ENCODE data around the gene HLCS. TPM values are rescaled to one million over a fixed set of nuclear protein-coding genes. Genes with fewer than 3 reads are reported as not detected.

Gene HLCS
- total and polyA plus RNA-seq, 2 donors from 2014 or later, result 4.5 to 29.6 TPM

GRCh38 chr21:36883532-36884486 is 82.7 kb downstream of the HLCS start:
- Histone ChIP-seq H3K27me3 (ENCODE audit: control insufficient read depth, insufficient read depth, low read length) (no peaks in the 10 kb centered on the region), H3K4me3 (ENCODE audit: low read length in 3 of 3) (no peak overlapping the region), H3K9ac (ENCODE audit: low read length in 3 of 3) (no peak overlapping the region), H3K4me1 (ENCODE audit: control insufficient read depth in 2 of 3, insufficient read depth in 2 of 3, low read depth in 1 of 3, low read length in 3 of 3) (no peaks in the 10 kb centered on the region), H3K9me3 (ENCODE audit: control insufficient read depth in 2 of 3, insufficient read depth in 1 of 3, low read length in 3 of 3) (peaks cover 0 to 6% (median 0%) of the 10 kb centered on the region in 3 donors), H3K27ac (ENCODE audit: low read depth in 2 of 2, low read length in 2 of 2) (no peak overlapping the region), H3K36me3 (ENCODE audit: control insufficient read depth in 2 of 3, insufficient read depth in 3 of 3, low read length in 3 of 3) (no peaks in the 10 kb centered on the region)
- DNase-seq, result no peak
- intact Hi-C loops (cut with DNase I), result no loop called here
- no peak for TF ChIP-seq CTCF (IDR thresholded peaks at IDR 0.05; ENCODE audit: borderline replicate concordance, extremely low read depth, insufficient read depth)
- FAIRE-seq, result no peak

GRCh38 chr21:36882776-36883175 is 83.7 kb downstream of the HLCS start:
- Histone ChIP-seq H3K27ac (ENCODE audit: low read depth in 2 of 2, low read length in 2 of 2) (no peak overlapping the region), H3K36me3 (ENCODE audit: control insufficient read depth in 2 of 3, insufficient read depth in 3 of 3, low read length in 3 of 3) (no peaks in the 10 kb centered on the region), H3K4me3 (ENCODE audit: low read length in 3 of 3) (no peak overlapping the region), H3K27me3 (ENCODE audit: control insufficient read depth, insufficient read depth, low read length) (no peaks in the 10 kb centered on the region), H3K9ac (ENCODE audit: low read length in 3 of 3) (no peak overlapping the region), H3K9me3 (ENCODE audit: control insufficient read depth in 2 of 3, insufficient read depth in 1 of 3, low read length in 3 of 3) (peaks cover 0 to 6% (median 0%) of the 10 kb centered on the region in 3 donors), H3K4me1 (ENCODE audit: control insufficient read depth in 2 of 3, insufficient read depth in 2 of 3, low read depth in 1 of 3, low read length in 3 of 3) (no peaks in the 10 kb centered on the region)
- FAIRE-seq (no peak), DNase-seq (no peak)
- no peak for TF ChIP-seq CTCF (IDR thresholded peaks at IDR 0.05; ENCODE audit: borderline replicate concordance, extremely low read depth, insufficient read depth)
- intact Hi-C loops (cut with DNase I), result no loop called here

GRCh38 chr21:36881228-36881627 is 85.2 kb downstream of the HLCS start:
- H3K27me3 ChIP-seq (ENCODE audit: control insufficient read depth, insufficient read depth, low read length), result no peaks in the 10 kb centered on the region
- H3K9me3 ChIP-seq (ENCODE audit: control insufficient read depth in 2 of 3, insufficient read depth in 1 of 3, low read length in 3 of 3), result peaks cover 0 to 6% (median 0%) of the 10 kb centered on the region in 3 donors
- H3K4me1 ChIP-seq (ENCODE audit: control insufficient read depth in 2 of 3, insufficient read depth in 2 of 3, low read depth in 1 of 3, low read length in 3 of 3), result no peaks in the 10 kb centered on the region
- TF ChIP-seq CTCF (IDR thresholded peaks at IDR 0.05; ENCODE audit: borderline replicate concordance, extremely low read depth, insufficient read depth), result no peak
- DNase-seq (no peak), FAIRE-seq (no peak)
- no peak overlapping the region for H3K27ac ChIP-seq (ENCODE audit: low read depth in 2 of 2, low read length in 2 of 2)
- intact Hi-C loops (cut with DNase I), result no loop called here
- no peaks in the 10 kb centered on the region for H3K36me3 ChIP-seq (ENCODE audit: control insufficient read depth in 2 of 3, insufficient read depth in 3 of 3, low read length in 3 of 3)
- H3K9ac ChIP-seq (ENCODE audit: low read length in 3 of 3), result no peak overlapping the region
- H3K4me3 ChIP-seq (ENCODE audit: low read length in 3 of 3), result no peak overlapping the region
